NCI-H748 (cell line): ENCODE results near the gene PDCD1.
"Not testable (repeated sequence)": the region's sequence is repeated elsewhere in the genome, so short reads cannot be mapped to it uniquely, and the experiment has no call there.

Experiments
- DNase-seq: peaks from one replicate; lab custom pipeline; 2025; ENCODE audit not compliant: unreplicated experiment; lab: John Stamatoyannopoulos, UW

The PDCD1 gene

DNA sequence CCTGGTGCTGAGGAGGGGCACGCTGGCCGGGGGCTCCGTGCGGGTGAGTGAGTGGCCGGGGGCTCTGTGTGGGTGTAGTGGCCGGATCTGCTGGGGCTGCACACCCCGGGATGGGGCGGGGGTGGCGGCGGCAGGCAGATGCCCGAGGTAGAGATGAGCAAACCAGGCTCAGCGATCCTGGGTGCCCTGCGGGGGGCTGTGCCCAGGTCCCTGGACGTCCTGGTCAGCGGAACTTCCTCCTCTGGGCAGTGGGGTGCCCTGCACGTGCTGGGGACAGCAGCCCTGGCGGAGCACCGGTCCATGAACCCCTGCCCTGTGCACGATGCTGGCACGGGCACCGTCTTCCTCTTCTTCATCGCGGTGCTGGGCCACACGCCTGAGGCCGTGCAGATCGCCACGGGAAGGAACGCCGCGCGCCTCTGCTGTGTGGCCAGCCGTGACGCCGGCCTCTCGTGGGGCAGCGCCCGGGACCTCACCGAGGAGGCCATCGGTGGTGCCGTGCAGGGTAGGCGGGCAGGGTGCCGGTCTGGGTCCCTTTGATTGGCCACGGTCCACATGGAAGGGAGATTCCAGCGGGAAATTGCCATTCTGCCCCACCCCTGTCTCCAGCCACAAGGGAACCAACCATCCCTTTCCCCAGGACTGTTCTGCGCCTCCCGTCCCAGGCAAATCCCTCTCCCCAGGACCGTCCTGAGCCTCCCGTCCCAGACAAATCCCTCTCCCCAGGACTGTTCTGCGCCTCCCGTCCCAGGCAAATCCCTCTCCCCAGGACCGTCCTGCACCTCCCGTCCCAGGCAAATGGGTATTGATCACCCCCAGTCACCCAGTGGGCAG, 43.8 kb downstream of the PDCD1 start:
- DNase-seq = no peak

DNA sequence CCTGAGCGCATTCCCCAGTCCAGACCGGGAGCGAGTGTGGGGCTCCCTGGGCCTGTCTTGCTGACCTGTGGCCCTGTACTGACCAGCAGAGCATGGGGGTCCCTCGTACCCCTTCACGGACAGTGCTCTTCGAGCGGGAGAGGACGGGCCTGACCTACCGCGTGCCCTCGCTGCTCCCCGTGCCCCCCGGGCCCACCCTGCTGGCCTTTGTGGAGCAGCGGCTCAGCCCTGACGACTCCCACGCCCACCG, 44.4 kb downstream of the PDCD1 start:
- no peak for DNase-seq

DNA sequence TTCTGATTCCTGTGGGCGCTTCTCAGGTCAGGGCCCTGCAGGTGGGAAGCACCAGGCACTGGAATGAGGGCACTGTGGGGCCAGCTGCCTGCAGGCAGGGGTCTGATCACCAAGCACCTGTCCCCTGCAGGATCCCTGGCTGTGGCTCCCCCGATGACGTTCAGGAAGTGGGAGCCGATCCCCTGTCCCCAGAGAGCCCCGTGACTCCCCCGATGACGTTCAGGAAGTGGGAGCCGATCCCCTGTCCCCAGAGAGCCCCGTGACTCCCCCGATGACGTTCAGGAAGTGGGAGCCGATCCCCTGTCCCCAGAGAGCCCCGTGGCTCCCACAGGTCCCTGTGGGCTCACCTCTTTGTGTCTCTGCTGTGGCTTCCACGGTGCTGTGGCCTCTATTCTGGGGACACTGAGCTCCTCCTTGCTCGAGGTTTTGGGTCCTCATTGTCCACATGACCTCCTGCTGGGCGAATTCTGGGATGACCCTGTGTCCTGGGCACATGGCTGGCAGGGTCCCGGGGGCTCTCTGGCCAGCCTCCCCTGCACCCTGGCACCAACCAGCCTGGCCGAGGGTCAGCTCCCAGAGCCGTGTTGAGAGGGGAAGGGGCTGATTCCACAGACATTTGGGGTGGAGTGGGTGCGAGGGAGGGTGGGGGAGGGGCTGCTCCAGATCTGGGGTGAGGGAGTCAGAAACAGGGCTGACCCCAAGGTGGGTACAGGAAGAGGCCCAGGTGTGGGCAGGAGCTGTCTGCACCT, 44.9 kb downstream of the PDCD1 start:
- DNase-seq = no peak

DNA sequence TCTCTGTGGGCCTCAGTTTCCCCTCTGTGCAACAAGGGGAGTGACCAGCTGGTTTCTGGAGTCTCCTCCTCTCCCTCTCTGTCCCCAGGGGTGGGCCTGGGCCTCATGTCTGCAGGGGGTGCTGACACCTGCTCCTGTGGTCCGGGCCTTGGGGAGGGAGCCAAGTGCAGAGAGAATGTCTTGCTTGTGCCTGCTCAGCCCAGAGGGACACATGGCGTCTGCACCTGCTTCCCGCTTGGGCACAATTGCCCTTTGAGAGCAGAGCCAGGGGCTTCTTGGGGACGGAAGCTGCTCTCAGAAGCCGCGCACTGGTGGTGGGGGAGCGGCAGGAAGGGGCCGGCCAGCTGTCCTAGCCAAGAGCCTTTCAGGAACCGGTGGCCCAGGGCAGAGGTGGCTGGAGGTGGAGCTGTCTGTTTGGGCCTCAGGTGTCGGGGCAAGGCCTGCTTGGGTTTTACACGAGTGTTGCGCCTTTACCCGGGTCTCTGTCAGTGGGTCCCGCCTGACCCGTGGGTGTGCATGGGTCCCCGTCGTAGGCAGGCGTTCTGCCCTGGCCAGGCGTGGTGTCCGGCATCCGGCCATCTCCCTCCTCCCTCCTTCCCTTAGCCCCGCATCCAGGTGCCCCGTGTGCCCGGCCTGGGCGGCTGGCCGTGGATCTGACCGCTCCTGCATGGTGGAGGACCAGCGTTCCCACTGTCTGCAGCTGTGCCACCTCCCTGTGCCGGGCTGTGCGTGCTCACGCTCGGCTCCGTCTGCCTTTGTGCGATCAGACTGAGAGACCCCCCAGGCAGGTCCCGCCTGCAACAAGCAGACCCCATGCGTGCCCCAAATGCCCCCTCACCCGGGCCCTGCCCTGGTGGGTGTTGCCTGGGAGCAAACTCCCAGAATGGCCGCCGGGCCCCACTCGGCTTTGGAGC, 45.7 kb downstream of the PDCD1 start:
- DNase-seq = peak; percentile 21

DNA sequence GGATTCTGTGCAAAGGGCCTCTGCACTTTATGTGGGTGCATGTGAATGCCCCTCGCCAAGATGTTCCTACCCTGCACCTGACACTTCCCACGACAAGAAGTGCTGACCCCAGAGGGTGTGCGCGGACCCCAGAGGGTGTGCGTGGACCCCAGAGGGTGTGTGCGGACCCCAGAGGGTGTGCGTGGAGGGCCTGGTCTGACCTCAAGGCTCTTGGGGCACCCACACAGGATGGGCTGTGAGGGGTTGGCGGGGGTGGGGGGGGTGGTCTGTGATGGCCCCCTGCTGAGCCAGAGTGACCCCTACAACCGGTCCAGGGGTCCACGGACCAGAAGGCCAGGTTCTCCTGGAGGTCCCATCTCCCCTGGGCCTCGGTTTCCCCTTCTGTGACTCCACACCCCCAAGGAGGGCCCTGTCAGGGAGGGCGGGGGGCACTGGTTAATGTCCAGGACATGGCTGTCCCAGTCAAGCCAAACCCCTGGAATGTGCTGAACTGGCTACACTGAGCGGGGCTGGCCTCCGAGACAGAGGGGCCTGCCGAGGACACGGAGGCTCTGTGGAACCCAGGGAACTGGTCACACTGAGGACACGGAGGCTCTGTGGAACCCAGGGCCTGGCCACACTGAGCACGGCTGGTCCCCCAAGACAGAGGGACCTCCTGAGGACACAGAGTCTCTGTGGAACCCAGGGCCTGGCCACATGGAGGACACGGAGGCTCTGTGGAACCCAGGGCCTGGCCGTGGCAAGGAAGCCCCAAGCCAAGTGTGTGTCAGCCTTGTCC, 46.6 kb downstream of the PDCD1 start:
- DNase-seq = no peak

DNA sequence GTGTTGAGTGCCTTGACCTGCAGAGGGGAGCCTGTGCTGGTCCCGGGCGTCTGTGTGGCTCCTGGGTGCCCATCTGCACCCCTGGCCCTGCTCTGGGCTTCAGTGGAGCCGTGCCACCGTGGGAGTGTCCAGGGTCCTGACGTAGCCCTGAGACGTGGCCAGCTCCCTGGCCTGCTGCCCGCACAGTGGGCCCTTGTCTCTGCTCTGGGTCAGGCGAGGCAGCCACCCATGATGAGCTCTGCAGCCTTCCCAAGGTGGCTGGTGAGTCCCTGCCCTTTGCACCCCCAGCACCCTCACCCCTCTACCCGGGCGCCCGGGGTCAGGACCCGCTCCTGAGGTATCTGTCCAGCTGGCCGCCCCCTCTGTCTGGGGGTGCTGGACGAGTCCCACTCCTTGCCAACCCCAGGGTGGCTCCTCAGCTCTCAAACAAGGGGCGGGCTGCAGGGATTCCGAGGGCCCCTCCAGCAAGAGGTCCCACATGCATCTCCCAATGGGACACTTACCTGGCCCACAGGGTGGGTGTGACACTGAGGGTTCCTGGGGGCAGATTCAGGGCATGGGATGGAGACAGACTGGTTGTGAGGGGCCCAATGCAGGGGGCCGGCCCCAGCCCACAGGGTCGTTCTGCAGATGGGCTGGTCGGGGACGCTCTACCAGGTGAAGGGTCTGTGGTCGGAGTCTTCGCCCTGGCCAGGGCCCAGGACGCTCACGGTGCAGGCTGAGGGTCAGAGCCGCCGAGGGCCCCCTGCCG, 47.3 kb downstream of the PDCD1 start:
- no peak for DNase-seq

DNA sequence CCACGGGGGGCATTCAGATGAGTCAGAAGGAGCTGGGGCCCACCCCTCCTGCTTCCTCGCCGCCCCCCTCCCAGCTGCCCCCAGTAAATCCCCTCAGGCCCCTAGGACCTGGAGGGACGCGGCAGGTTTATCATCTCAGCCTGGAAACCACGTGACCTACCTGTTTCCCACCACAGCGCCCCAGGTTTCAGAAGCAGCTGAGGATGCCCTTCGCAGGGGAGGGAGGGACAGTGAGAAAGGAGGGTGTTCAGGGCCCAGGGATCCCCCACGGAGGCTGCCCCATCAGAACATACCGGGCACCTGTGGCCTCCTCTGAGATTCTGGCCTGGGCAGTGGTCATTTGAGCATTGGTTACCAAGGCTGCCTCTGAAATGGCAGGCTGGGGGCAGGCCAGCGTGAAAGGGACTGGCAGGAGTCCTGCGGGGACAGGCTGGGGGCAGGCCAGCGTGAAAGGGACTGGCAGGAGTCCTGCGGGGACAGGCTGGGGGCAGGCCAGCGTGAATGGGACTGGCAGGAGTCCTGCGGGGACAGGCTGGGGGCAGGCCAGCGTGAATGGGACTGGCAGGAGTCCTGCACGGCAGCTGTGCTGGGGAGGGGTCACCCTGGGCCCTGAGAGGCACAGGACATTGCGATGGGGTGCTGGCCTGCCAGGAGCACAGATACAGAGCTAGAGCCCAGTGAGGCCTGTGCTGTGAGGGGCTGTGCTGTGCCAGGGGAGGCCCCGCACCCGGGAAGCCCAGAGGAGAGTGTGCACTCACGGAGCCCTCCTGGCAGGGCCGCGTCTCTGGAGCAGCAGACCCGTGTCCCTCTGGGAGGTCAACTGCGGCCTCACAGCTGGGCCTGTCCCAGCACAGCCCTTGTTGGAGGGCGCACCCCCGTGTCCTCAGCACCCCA, 48.1 kb downstream of the PDCD1 start:
- no peak for DNase-seq

DNA sequence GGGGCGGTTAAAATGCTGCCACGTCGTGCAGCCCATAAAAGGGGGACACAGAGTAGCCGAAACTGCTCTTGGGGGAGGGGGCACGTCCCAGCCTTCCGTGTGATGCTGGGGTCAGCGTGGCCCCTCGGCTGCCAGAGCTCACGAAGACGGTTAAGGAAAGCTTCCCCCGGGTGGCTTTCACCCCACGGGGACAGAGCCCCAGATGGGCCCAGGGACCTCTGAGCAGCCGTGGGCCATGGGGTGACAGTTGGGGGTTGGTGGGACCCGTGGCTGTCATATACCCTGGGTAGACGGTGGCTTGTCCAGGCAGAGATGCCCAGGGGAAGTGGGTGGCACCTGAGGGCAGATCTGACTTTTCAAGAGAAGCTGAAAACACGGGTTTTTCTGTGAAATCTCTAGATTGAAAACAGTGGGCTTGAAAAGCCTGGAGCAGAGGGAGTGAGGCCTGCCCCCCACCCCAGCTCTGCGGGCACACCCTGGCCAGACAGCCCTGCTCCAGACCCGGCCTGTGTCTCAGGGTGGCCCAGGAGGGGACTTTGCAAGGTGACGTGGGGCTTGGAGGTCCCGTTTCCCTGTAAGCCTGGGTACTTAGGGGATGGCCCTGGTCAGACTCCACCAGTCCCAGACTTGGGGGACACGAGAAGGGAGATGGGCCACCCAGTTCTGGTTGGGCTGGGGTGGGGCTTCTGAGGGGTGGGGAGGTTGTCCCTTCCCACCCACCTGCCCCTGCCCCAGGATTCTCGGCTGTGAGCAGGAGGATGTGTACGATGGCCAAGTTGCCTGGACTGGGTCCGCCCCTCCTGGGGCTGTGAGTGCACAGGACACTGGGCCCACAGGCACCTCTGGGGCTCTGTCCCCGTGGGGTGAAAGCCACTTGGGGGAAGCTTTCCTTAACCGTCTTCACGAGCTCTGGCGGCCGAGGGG, 49.0 kb downstream of the PDCD1 start:
- no peak for DNase-seq

DNA sequence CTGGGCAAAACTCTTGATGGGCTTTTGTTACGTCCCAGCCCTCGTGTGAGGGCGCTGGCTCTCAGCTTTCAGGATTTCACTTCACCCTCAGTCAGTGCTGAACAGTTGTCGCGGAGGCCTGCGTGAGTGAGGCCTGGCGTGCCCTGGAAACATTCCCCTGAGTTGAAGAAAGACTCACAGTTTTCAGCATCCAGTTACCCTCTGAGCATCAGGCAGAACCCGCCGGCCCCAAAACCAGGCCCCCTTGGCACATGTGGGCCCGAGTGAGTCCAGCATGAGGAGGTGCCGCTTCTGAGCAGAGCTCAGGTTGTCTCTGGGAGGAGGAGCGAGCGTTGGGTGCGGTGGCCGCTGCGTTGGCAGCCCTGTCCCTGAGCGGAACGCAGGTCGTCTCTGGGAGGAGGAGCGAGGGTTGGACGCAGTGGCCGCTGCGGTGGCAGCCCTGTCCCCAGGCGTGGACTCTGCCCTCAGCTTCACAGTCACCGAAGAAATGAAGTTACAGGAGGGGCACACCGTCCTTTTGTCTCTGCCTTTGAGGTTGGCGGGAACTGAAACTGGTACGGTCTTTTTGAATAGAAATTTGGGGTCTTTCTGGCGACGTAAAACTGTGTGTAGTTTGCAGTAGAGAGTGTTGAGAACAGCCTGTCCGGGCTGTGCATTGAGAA, 49.8 kb downstream of the PDCD1 start, which contains the start of gene NEU4:
NEU4 (plus strand) TSS at position 473 of the 662 bp plus-strand sequence. CDS start 5,292 bp downstream, outside the sequence.
- DNase-seq = no peak

DNA sequence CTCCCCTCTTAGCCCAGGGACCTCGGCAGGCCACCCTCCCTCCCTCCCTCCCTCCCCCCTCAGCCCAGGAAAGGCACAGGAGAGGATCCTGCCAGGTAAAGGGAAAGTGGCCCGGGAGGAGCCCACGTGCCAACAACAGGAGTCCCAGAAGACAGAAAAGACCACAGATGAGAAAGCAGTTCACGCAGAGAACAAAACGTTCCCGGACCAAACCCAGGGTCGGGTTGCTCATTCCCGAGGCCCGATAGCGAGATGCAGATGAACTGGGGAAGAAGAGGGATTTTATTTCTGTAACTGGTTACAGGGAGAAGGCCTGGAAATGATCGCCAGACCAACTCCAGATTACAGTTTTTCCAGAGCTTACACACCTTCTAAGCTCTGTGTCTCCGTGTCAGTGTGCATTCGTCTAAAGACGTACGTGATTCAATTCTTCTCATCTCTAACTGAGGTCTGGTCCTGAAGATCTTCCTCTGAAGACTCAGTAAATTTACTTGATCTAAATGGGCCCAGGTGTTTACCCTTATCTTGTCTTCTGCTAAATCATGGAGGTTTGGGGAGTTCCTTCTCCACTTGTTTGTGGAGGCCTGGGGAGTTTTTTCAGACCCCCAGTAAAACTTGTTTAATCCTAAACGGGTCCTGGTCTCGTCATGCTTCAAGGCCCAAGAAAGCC, 50.5 kb downstream of the PDCD1 start:
- no peak for DNase-seq

DNA sequence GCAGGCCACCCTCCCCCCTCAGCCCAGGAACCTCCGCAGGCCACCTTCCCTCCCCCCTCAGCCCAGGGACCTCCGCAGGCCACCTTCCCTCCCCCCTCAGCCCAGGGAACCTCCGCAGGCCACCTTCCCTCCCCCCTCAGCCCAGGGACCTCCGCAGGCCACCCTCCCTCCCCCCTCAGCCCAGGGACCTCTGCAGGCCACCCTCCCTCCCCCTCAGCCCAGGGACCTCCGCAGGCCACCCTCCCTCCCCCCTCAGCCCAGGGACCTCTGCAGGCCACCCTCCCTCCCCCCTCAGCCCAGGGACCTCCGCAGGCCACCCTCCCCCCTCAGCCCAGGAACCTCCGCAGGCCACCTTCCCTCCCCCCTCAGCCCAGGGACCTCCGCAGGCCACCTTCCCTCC, 52.5 kb downstream of the PDCD1 start:
- DNase-seq = not testable (repeated sequence)

DNA sequence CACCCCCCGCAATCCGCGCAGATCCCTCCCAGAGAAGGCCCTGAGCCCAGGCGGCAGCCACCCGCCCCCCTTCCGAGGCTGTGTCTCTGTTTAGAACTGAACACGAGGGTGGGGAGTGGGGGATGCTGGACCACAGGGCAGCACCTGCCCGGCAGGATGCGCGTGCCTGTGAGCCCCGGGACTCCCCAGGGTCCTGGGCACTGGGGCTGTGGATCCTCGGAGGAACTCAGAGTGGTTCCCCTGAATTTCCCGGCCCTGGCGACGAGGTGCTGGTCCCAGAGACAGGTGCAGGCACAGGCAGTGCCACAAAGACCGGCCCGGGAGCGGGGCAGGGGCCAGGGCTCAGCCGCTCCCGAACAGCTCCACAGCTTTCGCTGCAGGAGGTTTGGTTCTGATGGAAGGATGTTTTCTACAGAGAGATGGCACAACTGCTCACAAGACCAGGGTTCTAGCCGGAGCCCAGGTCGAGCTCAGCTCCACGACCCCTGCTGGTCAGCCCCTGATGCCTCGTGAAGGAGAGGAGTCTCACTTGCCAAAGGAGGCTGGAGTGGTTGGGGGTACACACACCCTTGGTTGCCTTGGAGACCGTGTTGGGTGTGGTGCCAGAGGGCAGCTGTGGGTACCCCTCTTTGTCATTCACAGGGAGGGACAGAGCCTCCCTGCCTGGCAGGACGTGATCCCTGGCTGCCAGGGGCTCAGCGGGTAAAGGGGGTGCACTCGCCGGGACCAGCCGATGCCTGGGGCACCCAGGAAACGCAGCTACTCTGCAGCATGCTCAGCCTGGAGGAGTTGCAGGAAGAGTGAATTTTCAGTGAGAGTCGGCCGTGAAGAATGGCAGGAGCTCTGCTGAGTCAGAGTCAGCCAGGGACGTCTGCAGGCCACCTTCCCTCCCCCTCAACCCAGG, 54.1 kb downstream of the PDCD1 start:
- peak; percentile 54 for DNase-seq

DNA sequence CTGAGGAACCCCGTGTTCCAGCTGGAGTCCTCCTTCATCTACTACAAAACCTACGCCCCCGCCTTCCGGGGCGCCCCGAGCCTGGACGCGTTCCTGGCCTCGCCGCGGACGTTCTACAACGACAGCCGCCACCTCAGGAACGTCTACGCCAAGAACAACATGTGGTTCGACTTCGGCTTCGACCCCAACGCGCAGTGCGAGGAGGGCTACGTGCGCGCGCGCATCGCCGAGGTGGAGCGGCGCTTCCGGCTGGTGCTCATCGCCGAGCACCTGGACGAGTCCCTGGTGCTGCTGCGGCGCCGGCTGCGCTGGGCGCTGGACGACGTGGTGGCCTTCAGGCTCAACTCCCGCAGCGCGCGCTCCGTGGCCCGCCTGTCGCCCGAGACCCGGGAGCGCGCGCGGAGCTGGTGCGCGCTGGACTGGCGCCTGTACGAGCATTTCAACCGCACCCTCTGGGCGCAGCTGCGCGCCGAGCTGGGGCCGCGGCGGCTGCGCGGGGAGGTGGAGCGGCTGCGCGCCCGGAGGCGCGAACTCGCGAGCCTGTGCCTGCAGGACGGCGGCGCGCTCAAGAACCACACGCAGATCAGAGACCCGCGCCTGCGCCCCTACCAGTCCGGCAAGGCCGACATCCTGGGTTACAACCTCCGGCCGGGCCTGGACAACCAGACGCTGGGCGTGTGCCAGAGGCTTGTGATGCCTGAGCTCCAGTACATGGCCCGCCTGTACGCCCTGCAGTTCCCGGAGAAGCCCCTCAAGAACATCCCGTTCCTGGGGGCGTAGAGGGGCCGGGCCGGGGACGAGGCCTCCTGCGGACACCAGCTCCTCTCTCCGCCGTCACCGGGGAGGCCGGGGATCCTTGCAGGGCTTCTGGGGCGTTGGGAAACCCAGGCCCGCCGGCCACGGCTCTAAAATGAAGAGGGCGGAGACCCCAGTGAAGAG, 55.0 kb downstream of the PDCD1 start:
- peak; percentile 89 for DNase-seq

DNA sequence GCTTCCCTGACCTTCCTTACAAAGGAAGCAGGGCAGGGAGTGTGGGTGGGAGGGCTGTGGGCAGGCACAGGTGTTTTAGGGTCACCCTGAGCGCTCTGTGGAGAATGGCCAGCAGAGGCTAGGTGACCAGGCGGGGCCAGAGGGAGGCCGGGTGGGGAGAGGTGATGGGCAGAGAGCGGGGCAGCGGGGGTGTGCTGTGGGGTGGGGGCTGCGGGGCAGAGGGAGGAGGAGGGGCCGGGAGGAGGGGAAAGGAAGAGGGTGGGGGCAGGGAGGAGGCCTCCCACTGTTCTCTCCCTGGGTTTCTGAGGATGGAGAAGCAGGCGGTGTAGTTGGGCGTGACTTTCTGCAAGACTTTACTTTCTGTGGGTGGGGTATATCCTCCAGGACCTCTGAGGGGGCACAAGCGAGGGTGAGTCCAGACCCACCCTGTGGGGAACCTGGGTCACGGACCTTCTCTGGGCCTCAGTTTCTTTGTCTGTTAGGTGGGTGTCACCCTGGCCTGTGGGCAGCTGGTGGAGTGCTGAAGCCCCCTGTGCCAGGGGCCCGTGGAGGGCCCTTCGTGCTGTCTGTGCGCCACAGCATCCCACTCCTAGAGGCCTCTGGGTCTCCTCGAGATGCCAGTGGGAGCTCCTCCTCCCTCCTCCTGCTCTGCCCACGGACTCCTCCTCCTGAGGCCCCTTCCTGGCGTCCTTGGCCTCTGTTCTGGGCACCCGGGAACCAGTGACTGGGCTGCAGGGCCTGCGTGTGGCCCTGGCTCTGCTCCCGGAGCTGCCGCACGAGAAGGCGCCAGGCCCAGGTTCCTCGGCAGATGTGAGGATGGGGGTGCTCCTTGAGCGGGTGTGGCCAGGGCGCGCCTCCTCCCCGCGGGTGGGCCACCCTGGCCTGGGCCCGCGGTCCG, 56.0 kb downstream of the PDCD1 start:
- DNase-seq = no peak
